CD4-positive, alpha-beta T cell (primary cell): Measurements from ENCODE around the gene ULK2. TPM values are rescaled to one million over a fixed set of nuclear protein-coding genes. Genes with fewer than 3 reads are reported as not detected.

Experiments
- ATAC-seq: fragments of 200-7000 bp; cut with Tn5 transposase; one replicate; pipeline ENCODE4 v1.10.0; 2022; ENCODE audit warnings: mild to moderate bottlenecking; ENCODE audit not compliant: poor library complexity
- CTCF ChIA-PET: fragments of 350-600 bp; sonication (Branson Sonifier 250); formaldehyde crosslinking; loops from one replicate; lab custom pipeline; 2021; ENCODE audit warnings: antibody characterized with exemption, inconsistent platforms; lab: Charles Lee
- POLR2A ChIA-PET: fragments of 350-600 bp; sonication (Branson Sonifier 250); formaldehyde crosslinking; loops from one replicate; lab custom pipeline; 2021; ENCODE audit warnings: antibody characterized with exemption, inconsistent platforms; lab: Charles Lee
- DNase-seq, 14 experiments: peaks; one replicate each; pipeline ENCODE4 v3.0.0-alpha.2; 2013 to 2020; ENCODE audit warnings: mixed read lengths in 2 of 14
- H3K27ac ChIP-seq, 2 donors: one replicate each; pipeline versions ENCODE4 v1.5.1 to v1.7.0; 2013; ENCODE audit warnings: low read length in 2 of 2, low read depth in 1 of 2, mild to moderate bottlenecking in 1 of 2
- H3K27me3 ChIP-seq, 2 experiments: 1 replicate in 1 of 2; 2 replicates in 1 of 2; pipeline versions ENCODE4 v1.6.1 to v1.7.0; 2013; ENCODE audit warnings: low read length in 2 of 2, control low read depth in 1 of 2, mild to moderate bottlenecking in 1 of 2, moderate library complexity in 1 of 2; ENCODE audit not compliant: insufficient read depth in 2 of 2, control insufficient read depth in 1 of 2
- H3K36me3 ChIP-seq: one replicate; pipeline ENCODE4 v1.6.1; 2013; ENCODE audit warnings: low read length, control low read depth; ENCODE audit not compliant: insufficient read depth
- H3K4me1 ChIP-seq: one replicate; pipeline ENCODE4 v1.6.1; 2013; ENCODE audit warnings: low read length, control low read depth; ENCODE audit not compliant: insufficient read depth
- H3K4me3 ChIP-seq: one replicate; pipeline ENCODE4 v1.5.1; 2013; ENCODE audit warnings: mild to moderate bottlenecking, low read length, moderate library complexity
- H3K9me3 ChIP-seq, 2 experiments: 1 replicate in 1 of 2; 2 replicates in 1 of 2; pipeline versions ENCODE4 v1.6.1 to v1.7.0; 2013; ENCODE audit warnings: low read length in 2 of 2, mild to moderate bottlenecking in 2 of 2, control low read depth in 1 of 2, moderate library complexity in 1 of 2; ENCODE audit not compliant: control insufficient read depth in 1 of 2, insufficient read depth in 1 of 2
- H3K27ac Mint-ChIP-seq: one replicate; pipeline ENCODE4 v1.8.0; 2020; ENCODE audit warnings: mixed read lengths
- H3K27me3 Mint-ChIP-seq: one replicate; pipeline ENCODE4 v1.8.0; 2021; ENCODE audit warnings: mixed read lengths
- H3K36me3 Mint-ChIP-seq: one replicate; pipeline ENCODE4 v1.8.0; 2021; ENCODE audit warnings: low read depth, mixed read lengths
- H3K4me1 Mint-ChIP-seq: one replicate; pipeline ENCODE4 v1.8.0; 2021; ENCODE audit warnings: low read depth, mixed read lengths
- H3K4me3 Mint-ChIP-seq: one replicate; pipeline ENCODE4 v1.8.0; 2020; ENCODE audit warnings: mild to moderate bottlenecking, mixed read lengths
- H3K9me3 Mint-ChIP-seq: one replicate; pipeline ENCODE4 v1.8.0; 2020; ENCODE audit warnings: mixed read lengths
- CTCF ChIP-seq: fragments of 200-600 bp; IDR thresholded peaks from one replicate; pipeline ENCODE4 v1.8.0; 2022; ENCODE audit warnings: antibody characterized with exemption, mild to moderate bottlenecking
- intact Hi-C, 2 experiments: fragments of 100-400 bp; cut with DNase I in 1 of 2; cut with micrococcal nuclease in 1 of 2; formaldehyde crosslinking; loops; one replicate each; pipeline versions ENCODE4 v1.15.1 to v1.9.0; 2023 to 2025; cut with DNase I, micrococcal nuclease
- total RNA-seq, 174 experiments: library from RNA in 2 of 174; stranded (reverse) in 2 of 174; gene quantifications; one replicate each; pipeline ENCODE4 v1.2.3 and lab custom pipeline; 2021 to 2026

Gene ULK2
- total RNA-seq, 2 experiments from 2014 or later = 17.1 to 18.3 TPM

- no peaks in the 10 kb centered on the region for H3K27me3 Mint-ChIP-seq
- DNase-seq (no peak), ATAC-seq (no peak)
- TF ChIP-seq CTCF = no peak
- CTCF ChIA-PET = no interaction called here
- H3K4me1 Mint-ChIP-seq = peaks cover 17% of the 10 kb centered on the region
- Histone ChIP-seq H3K4me1 (peaks cover 5% of the 10 kb centered on the region), H3K27ac (no peak overlapping the region), H3K4me3 (no peak overlapping the region), H3K9me3 (no peaks in the 10 kb centered on the region), H3K36me3 (no peaks in the 10 kb centered on the region), H3K27me3 (no peaks in the 10 kb centered on the region)
- H3K27ac Mint-ChIP-seq = no peak overlapping the region
- no peak overlapping the region for H3K4me3 Mint-ChIP-seq
- H3K9me3 Mint-ChIP-seq = no peaks in the 10 kb centered on the region
- POLR2A ChIA-PET = no interaction called here
- H3K36me3 Mint-ChIP-seq = no peaks in the 10 kb centered on the region
- intact Hi-C loops = no loop called here
Observed at GRCh38 chr17:19730843-19731242, 136.9 kb downstream of the ULK2 start.

GRCh38 chr17:19729900-19730299 is 137.8 kb downstream of the ULK2 start:
- H3K4me1 Mint-ChIP-seq = peaks cover 27% of the 10 kb centered on the region
- no peaks in the 10 kb centered on the region for H3K36me3 Mint-ChIP-seq
- H3K27ac Mint-ChIP-seq = no peak overlapping the region
- intact Hi-C loops = no loop called here
- Histone ChIP-seq H3K27ac (no peak overlapping the region), H3K27me3 (no peaks in the 10 kb centered on the region), H3K36me3 (no peaks in the 10 kb centered on the region), H3K4me3 (no peak overlapping the region), H3K4me1 (peaks cover 12% of the 10 kb centered on the region), H3K9me3 (no peaks in the 10 kb centered on the region)
- ATAC-seq (no peak), DNase-seq (no peak)
- POLR2A ChIA-PET = no interaction called here
- H3K4me3 Mint-ChIP-seq = no peak overlapping the region
- no peaks in the 10 kb centered on the region for H3K27me3 Mint-ChIP-seq
- CTCF ChIA-PET = interaction anchor here (1.9 kb wide), 1 partner anchor 15 kb away, joined by 6 read pairs; no protein-coding TSS in a partner anchor
- no peaks in the 10 kb centered on the region for H3K9me3 Mint-ChIP-seq
- TF ChIP-seq CTCF = no peak

- Histone ChIP-seq H3K4me3 (no peak overlapping the region), H3K36me3 (no peaks in the 10 kb centered on the region), H3K27ac (no peak overlapping the region), H3K27me3 (no peaks in the 10 kb centered on the region), H3K4me1 (peaks cover 26% of the 10 kb centered on the region), H3K9me3 (no peaks in the 10 kb centered on the region)
- Mint-ChIP-seq H3K27ac (no peak overlapping the region), H3K36me3 (no peaks in the 10 kb centered on the region), H3K27me3 (no peaks in the 10 kb centered on the region), H3K4me1 (peaks cover 37% of the 10 kb centered on the region), H3K9me3 (no peaks in the 10 kb centered on the region), H3K4me3 (no peak overlapping the region)
- no peak for DNase-seq
- CTCF ChIA-PET = interaction anchor here (1.9 kb wide), 1 partner anchor 17 kb away, joined by 6 read pairs; no protein-coding TSS in a partner anchor
- POLR2A ChIA-PET = interaction anchor here (1.0 kb wide), 1 partner anchor 111 kb away, joined by 3 read pairs; no protein-coding TSS in a partner anchor
- no peak for TF ChIP-seq CTCF
- intact Hi-C loops = no loop called here
- no peak for ATAC-seq
Observed at GRCh38 chr17:19728084-19728495, 139.6 kb downstream of the ULK2 start.
